ENCODE measurements around the gene VPS51. TPM values are rescaled to one million over a fixed set of nuclear protein-coding genes. Genes with fewer than 3 reads are reported as not detected.
A peak's percentile ranks its signal among the peaks of the same experiment; 100 is the strongest.

Gene VPS51
- total RNA-seq, result 10 to 100 TPM; 97.1 to 99.2 TPM

- CTCF ChIA-PET, result interaction anchor here (1.6 to 13.1 kb wide), 2 partner anchors 15 to 21 kb away, joined by 6 to 122 read pairs; partner anchors contain the start of genes TM7SF2 and ZNHIT2
- Mint-ChIP-seq H3K36me3 (peaks cover 7% of the 10 kb centered on the region), H3K9me3 (no peaks in the 10 kb centered on the region), H3K4me3 (peak within 1 kb of the TSS; percentile 93), H3K4me1 (ENCODE audit: low read depth) (peaks cover 17% of the 10 kb centered on the region), H3K27ac (peak within 1 kb of the TSS; percentile 97), H3K27me3 (no peaks in the 10 kb centered on the region)
- intact Hi-C loops (cut with micrococcal nuclease), result loop anchor here (1.0 kb wide), 4 partner anchors 12 to 37 kb away; partner anchors contain the start of genes CDCA5, ZFPL1 and ZNHIT2
- POLR2A ChIA-PET, result interaction anchor here (0.6 to 2.4 kb wide), 12 partner anchors 10 to 333 kb away, joined by 3 to 17 read pairs (median 4); partner anchors contain the start of genes ARL2, CDCA5, FAU and MRPL49
- peak; percentile 91 for DNase-seq
Measured at GRCh38 chr11:65095974-65096806, at the start of gene VPS51. Gene VPS51, plus strand, starts transcription at chr11:65096214. Its CDS starts 37 bp downstream, at chr11:65096251.

- DNase-seq, result peak; percentile 40
Measured at GRCh38 chr11:65047581-65048422, 48.2 kb upstream of the VPS51 start.

GRCh38 chr11:65051398-65051858, 44.6 kb upstream of the VPS51 start:
- H3K4me3 Mint-ChIP-seq, result no peak overlapping the region
- ChIA-PET CTCF (interaction anchor here (0.7 kb wide), 1 partner anchor 59 kb away, joined by 3 read pairs; no protein-coding TSS in a partner anchor), POLR2A (no interaction called here)
- no peaks in the 10 kb centered on the region for H3K9me3 Mint-ChIP-seq
- H3K27ac Mint-ChIP-seq, result no peak overlapping the region
- DNase-seq, result peak; percentile 24
- H3K36me3 Mint-ChIP-seq, result no peaks in the 10 kb centered on the region
- intact Hi-C loops (cut with micrococcal nuclease), result no loop called here
- no peaks in the 10 kb centered on the region for H3K27me3 Mint-ChIP-seq
- peaks cover 26% of the 10 kb centered on the region for H3K4me1 Mint-ChIP-seq (ENCODE audit: low read depth)

More at GRCh38 chr11:65047581-65048422, 48.2 kb upstream of the VPS51 start:
- no peaks in the 10 kb centered on the region for H3K27me3 Mint-ChIP-seq
- peak overlapping the region; percentile 77 for H3K4me3 Mint-ChIP-seq
- H3K9me3 Mint-ChIP-seq, result no peaks in the 10 kb centered on the region
- ChIA-PET POLR2A (no interaction called here), CTCF (interaction anchor here (0.5 to 2.7 kb wide), 3 partner anchors 34 to 315 kb away, joined by 3 to 9 read pairs (median 3); partner anchors contain the start of gene ARL2)
- intact Hi-C loops (cut with micrococcal nuclease), result no loop called here
- H3K4me1 Mint-ChIP-seq (ENCODE audit: low read depth), result peaks cover 15% of the 10 kb centered on the region
- peak overlapping the region; percentile 65 for H3K27ac Mint-ChIP-seq
- H3K36me3 Mint-ChIP-seq, result peaks cover 10% of the 10 kb centered on the region

GRCh38 chr11:65053827-65054508, 42.0 kb upstream of the VPS51 start:
- peak; percentile 32 for DNase-seq
- CTCF ChIA-PET, result no interaction called here
- peak overlapping the region; percentile 8 for H3K4me3 Mint-ChIP-seq
- H3K36me3 Mint-ChIP-seq, result no peaks in the 10 kb centered on the region
- POLR2A ChIA-PET, result no interaction called here
- H3K27ac Mint-ChIP-seq, result peak overlapping the region; percentile 5
- H3K4me1 Mint-ChIP-seq (ENCODE audit: low read depth), result peaks cover 14% of the 10 kb centered on the region
- H3K27me3 Mint-ChIP-seq, result no peaks in the 10 kb centered on the region
- H3K9me3 Mint-ChIP-seq, result no peaks in the 10 kb centered on the region
- intact Hi-C loops (cut with micrococcal nuclease), result no loop called here

- Mint-ChIP-seq H3K4me3 (no peak overlapping the region), H3K27me3 (no peaks in the 10 kb centered on the region), H3K27ac (no peak overlapping the region), H3K9me3 (no peaks in the 10 kb centered on the region), H3K36me3 (no peaks in the 10 kb centered on the region), H3K4me1 (ENCODE audit: low read depth) (peaks cover 14% of the 10 kb centered on the region)
- POLR2A ChIA-PET, result interaction anchor here (0.6 kb wide), 1 partner anchor 117 kb away, joined by 3 read pairs; no protein-coding TSS in a partner anchor
- no peak for DNase-seq
- intact Hi-C loops (cut with micrococcal nuclease), result no loop called here
- CTCF ChIA-PET, result interaction anchor here (0.9 kb wide), 1 partner anchor 206 kb away, joined by 3 read pairs; no protein-coding TSS in a partner anchor
Measured at GRCh38 chr11:65055538-65055937, 40.5 kb upstream of the VPS51 start.

GRCh38 chr11:65056999-65057398, 39.0 kb upstream of the VPS51 start:
- POLR2A ChIA-PET, result no interaction called here
- no peaks in the 10 kb centered on the region for H3K27me3 Mint-ChIP-seq

GRCh38 chr11:65057526-65057925, 38.5 kb upstream of the VPS51 start:
- ChIA-PET POLR2A (no interaction called here), CTCF (no interaction called here)
- peaks cover 14% of the 10 kb centered on the region for H3K4me1 Mint-ChIP-seq (ENCODE audit: low read depth)
- no peak overlapping the region for H3K4me3 Mint-ChIP-seq
- no peak overlapping the region for H3K27ac Mint-ChIP-seq
- intact Hi-C loops (cut with micrococcal nuclease), result no loop called here
- H3K36me3 Mint-ChIP-seq, result no peaks in the 10 kb centered on the region
- H3K9me3 Mint-ChIP-seq, result no peaks in the 10 kb centered on the region
- DNase-seq, result no peak
- no peaks in the 10 kb centered on the region for H3K27me3 Mint-ChIP-seq

More at GRCh38 chr11:65056999-65057398, 39.0 kb upstream of the VPS51 start:
- no peak overlapping the region for H3K27ac Mint-ChIP-seq
- CTCF ChIA-PET, result no interaction called here
- H3K4me1 Mint-ChIP-seq (ENCODE audit: low read depth), result peaks cover 14% of the 10 kb centered on the region
- H3K4me3 Mint-ChIP-seq, result no peak overlapping the region
- H3K9me3 Mint-ChIP-seq, result no peaks in the 10 kb centered on the region
- H3K36me3 Mint-ChIP-seq, result no peaks in the 10 kb centered on the region
- intact Hi-C loops (cut with micrococcal nuclease), result no loop called here
- no peak for DNase-seq

- no peaks in the 10 kb centered on the region for H3K9me3 Mint-ChIP-seq
- POLR2A ChIA-PET, result no interaction called here
- peaks cover 14% of the 10 kb centered on the region for H3K4me1 Mint-ChIP-seq (ENCODE audit: low read depth)
- H3K27me3 Mint-ChIP-seq, result no peaks in the 10 kb centered on the region
- no peak overlapping the region for H3K27ac Mint-ChIP-seq
- no peak for DNase-seq
- no peak overlapping the region for H3K4me3 Mint-ChIP-seq
- CTCF ChIA-PET, result no interaction called here
- intact Hi-C loops (cut with micrococcal nuclease), result no loop called here
- no peaks in the 10 kb centered on the region for H3K36me3 Mint-ChIP-seq
Measured at GRCh38 chr11:65058012-65058411, 38.0 kb upstream of the VPS51 start.

GRCh38 chr11:65058419-65059054, 37.5 kb upstream of the VPS51 start, which contains the start of gene NAALADL1:
Gene NAALADL1, minus strand, starts transcription at chr11:65058553. Its CDS starts 32 bp downstream, at chr11:65058521.
- Mint-ChIP-seq H3K36me3 (no peaks in the 10 kb centered on the region), H3K27me3 (no peaks in the 10 kb centered on the region), H3K4me3 (no peak within 1 kb of the TSS), H3K9me3 (no peaks in the 10 kb centered on the region), H3K27ac (no peak within 1 kb of the TSS), H3K4me1 (ENCODE audit: low read depth) (peaks cover 12% of the 10 kb centered on the region)
- ChIA-PET CTCF (interaction anchor here (0.8 to 1.4 kb wide), 2 partner anchors 41 to 46 kb away, joined by 3 read pairs; no protein-coding TSS in a partner anchor), POLR2A (no interaction called here)
- intact Hi-C loops (cut with micrococcal nuclease), result no loop called here
- DNase-seq, result no peak

GRCh38 chr11:65059523-65059922, 36.5 kb upstream of the VPS51 start:
- Mint-ChIP-seq H3K27ac (no peak overlapping the region), H3K4me3 (no peak overlapping the region), H3K27me3 (no peaks in the 10 kb centered on the region), H3K9me3 (no peaks in the 10 kb centered on the region), H3K4me1 (ENCODE audit: low read depth) (peaks cover 3% of the 10 kb centered on the region), H3K36me3 (no peaks in the 10 kb centered on the region)
- CTCF ChIA-PET, result interaction anchor here (1.4 kb wide), 1 partner anchor 47 kb away, joined by 3 read pairs; no protein-coding TSS in a partner anchor
- no peak for DNase-seq
- POLR2A ChIA-PET, result no interaction called here
- intact Hi-C loops (cut with micrococcal nuclease), result no loop called here
